ENCODE measurements around the gene EPX.

Gene EPX

DNA sequence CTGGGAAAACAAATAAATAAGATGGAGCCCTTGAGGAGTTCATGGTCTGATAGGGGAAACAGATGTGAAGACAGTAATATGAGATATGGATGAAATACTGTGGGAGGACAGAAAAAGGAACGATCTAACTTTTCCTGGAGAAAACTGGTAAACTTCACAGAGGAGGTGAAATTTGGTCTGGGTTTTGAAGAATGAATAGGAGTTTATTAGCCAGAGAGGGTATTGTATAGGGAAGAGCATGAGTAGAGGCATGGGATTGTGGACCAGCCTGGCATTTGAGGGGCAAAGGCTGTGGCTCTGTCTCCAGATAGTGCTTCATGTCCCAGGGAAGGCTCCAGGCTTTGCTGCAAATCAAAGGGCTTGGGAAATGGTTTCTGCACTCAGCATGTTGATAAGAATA, 47.5 kb downstream of the EPX start:
- Histone ChIP-seq H2AFZ (ENCODE audit: low read length) (no peak overlapping the region), H4K8ac (ENCODE audit: low read depth, low read length) (no peak overlapping the region), H3K23ac (ENCODE audit: low read depth, low read length, poor library complexity) (no peak overlapping the region), H3K79me1 (ENCODE audit: low read depth, low read length) (no peaks in the 10 kb centered on the region), H3K27me3 (ENCODE audit: control insufficient read depth in 3 of 3, insufficient read depth in 3 of 3, low read depth in 1 of 3, low read length in 3 of 3) (peaks cover 0 to 89% (median 0%) of the 10 kb centered on the region in 3 experiments), H3K18ac (ENCODE audit: low read length) (no peak overlapping the region), H3K9me3 (replicated peaks in 1 of 2; ENCODE audit: control insufficient read depth in 2 of 2, insufficient read depth in 1 of 2, low read depth in 1 of 2, low read length in 2 of 2) (no peaks in the 10 kb centered on the region), H3K9ac (ENCODE audit: low read depth, low read length, poor library complexity) (no peak overlapping the region), H2BK12ac (ENCODE audit: low read length) (no peak overlapping the region), H3K14ac (ENCODE audit: low read length) (no peak overlapping the region), H3K36me3 (replicated peaks in 1 of 2; ENCODE audit: control insufficient read depth in 2 of 2, insufficient read depth in 2 of 2, low read length in 2 of 2) (no peaks in the 10 kb centered on the region), H3K4me2 (ENCODE audit: insufficient read depth, low read length, poor library complexity, severe bottlenecking) (no peak overlapping the region), H2AK5ac (ENCODE audit: low read depth, low read length) (no peak overlapping the region), H2BK15ac (ENCODE audit: low read length) (no peak overlapping the region), H4K91ac (ENCODE audit: low read depth, low read length, poor library complexity) (no peak overlapping the region), H2BK5ac (ENCODE audit: low read length) (no peak overlapping the region), H3K4ac (ENCODE audit: low read length) (no peak overlapping the region), H3K27ac (replicated peaks; ENCODE audit: low read length) (no peak overlapping the region), H3K4me3 (ENCODE audit: low read length in 2 of 2) (no peak overlapping the region), H2BK120ac (ENCODE audit: low read depth, low read length) (no peak overlapping the region), H3K4me1 (ENCODE audit: control insufficient read depth in 2 of 2, insufficient read depth in 1 of 2, low read depth in 1 of 2, low read length in 2 of 2) (no peaks in the 10 kb centered on the region)
- DNase-seq (ENCODE audit: low spot score) = no peak
- no CpG with 5 or more reads among the region's 1 CpG for WGBS, 2 donors (ENCODE audit: extremely low coverage in 2 of 2, insufficient read length in 2 of 2, insufficient replicate concordance in 1 of 2)

DNA sequence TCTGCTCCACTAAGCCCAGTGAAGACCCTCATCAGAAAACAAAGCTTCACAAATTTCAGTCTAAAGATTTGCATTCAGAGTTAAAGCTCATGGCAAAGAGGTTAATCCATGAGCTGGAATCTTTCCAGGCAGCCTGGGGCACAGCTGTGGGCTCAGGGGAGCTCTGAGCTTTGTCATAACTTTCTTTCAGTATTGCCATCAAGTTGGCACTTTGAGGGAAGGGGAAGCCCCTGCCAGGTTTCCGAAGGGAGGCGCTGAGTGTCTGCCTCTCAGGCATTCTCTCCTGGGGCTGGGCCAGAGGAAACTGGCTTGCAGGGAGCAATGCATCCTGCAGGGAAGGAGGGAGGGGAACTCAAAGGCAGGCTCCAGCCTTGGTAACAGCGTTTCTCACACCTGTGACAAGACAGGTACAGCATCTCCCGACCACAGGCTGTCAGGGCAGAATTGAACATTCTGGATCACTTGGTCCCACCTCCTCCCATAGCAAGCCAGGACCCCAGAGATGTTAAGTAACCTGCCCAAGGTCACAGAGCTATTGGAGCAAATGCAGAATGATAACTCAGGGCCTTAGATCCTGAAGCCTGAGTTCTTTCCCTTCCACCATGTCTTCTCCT, 49.8 kb downstream of the EPX start:
- Histone ChIP-seq H2BK5ac (ENCODE audit: low read length) (no peak overlapping the region), H3K79me1 (ENCODE audit: low read depth, low read length) (no peaks in the 10 kb centered on the region), H3K36me3 (replicated peaks in 1 of 2; ENCODE audit: control insufficient read depth in 2 of 2, insufficient read depth in 2 of 2, low read length in 2 of 2) (no peaks in the 10 kb centered on the region), H2BK120ac (ENCODE audit: low read depth, low read length) (no peak overlapping the region), H3K14ac (ENCODE audit: low read length) (no peak overlapping the region), H2BK12ac (ENCODE audit: low read length) (no peak overlapping the region), H3K9me3 (replicated peaks in 1 of 2; ENCODE audit: control insufficient read depth in 2 of 2, insufficient read depth in 1 of 2, low read depth in 1 of 2, low read length in 2 of 2) (no peaks in the 10 kb centered on the region), H3K4ac (ENCODE audit: low read length) (no peak overlapping the region), H3K9ac (ENCODE audit: low read depth, low read length, poor library complexity) (no peak overlapping the region), H3K4me2 (ENCODE audit: insufficient read depth, low read length, poor library complexity, severe bottlenecking) (no peak overlapping the region), H2AK5ac (ENCODE audit: low read depth, low read length) (no peak overlapping the region), H3K23ac (ENCODE audit: low read depth, low read length, poor library complexity) (no peak overlapping the region), H3K27ac (replicated peaks; ENCODE audit: low read length) (no peak overlapping the region), H3K18ac (ENCODE audit: low read length) (no peak overlapping the region), H3K27me3 (ENCODE audit: control insufficient read depth in 3 of 3, insufficient read depth in 3 of 3, low read depth in 1 of 3, low read length in 3 of 3) (peaks cover 0 to 94% (median 5%) of the 10 kb centered on the region in 3 experiments), H3K4me3 (ENCODE audit: low read length in 2 of 2) (no peak overlapping the region), H2BK15ac (ENCODE audit: low read length) (no peak overlapping the region), H4K91ac (ENCODE audit: low read depth, low read length, poor library complexity) (no peak overlapping the region), H4K8ac (ENCODE audit: low read depth, low read length) (no peak overlapping the region), H3K4me1 (ENCODE audit: control insufficient read depth in 2 of 2, insufficient read depth in 1 of 2, low read depth in 1 of 2, low read length in 2 of 2) (no peaks in the 10 kb centered on the region), H2AFZ (ENCODE audit: low read length) (no peak overlapping the region)
- no CpG with 5 or more reads among the region's 4 CpGs for WGBS, 2 donors (ENCODE audit: extremely low coverage in 2 of 2, insufficient read length in 2 of 2, insufficient replicate concordance in 1 of 2)
- no peak for DNase-seq (ENCODE audit: low spot score)

DNA sequence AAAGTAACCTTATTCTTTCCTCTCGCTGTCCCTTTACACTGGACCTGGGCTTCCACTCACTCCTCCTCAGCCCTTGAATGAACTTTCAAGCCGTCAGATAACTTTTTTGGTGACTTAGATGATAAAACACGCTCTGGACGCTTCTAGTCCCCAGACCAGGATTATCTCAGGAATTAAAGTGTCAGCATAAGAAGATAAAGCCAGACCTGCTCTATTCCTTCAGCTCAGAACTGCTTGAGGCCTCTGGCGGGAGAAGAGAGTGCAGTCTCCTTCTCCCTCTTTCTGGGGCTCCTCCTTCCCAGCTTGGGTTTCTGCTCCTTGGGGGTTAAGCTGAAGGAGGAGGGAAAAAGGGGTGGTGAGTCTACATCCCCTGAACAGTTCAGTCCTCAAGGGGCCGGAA, 52.4 kb downstream of the EPX start:
- Histone ChIP-seq H2BK120ac (ENCODE audit: low read depth, low read length) (no peak overlapping the region), H3K27ac (replicated peaks; ENCODE audit: low read length) (no peak overlapping the region), H4K8ac (ENCODE audit: low read depth, low read length) (no peak overlapping the region), H2BK12ac (ENCODE audit: low read length) (no peak overlapping the region), H2AK5ac (ENCODE audit: low read depth, low read length) (no peak overlapping the region), H3K14ac (ENCODE audit: low read length) (no peak overlapping the region), H3K79me1 (ENCODE audit: low read depth, low read length) (no peaks in the 10 kb centered on the region), H4K91ac (ENCODE audit: low read depth, low read length, poor library complexity) (no peak overlapping the region), H3K4me3 (ENCODE audit: low read length in 2 of 2) (no peak overlapping the region), H2BK15ac (ENCODE audit: low read length) (no peak overlapping the region), H3K18ac (ENCODE audit: low read length) (no peak overlapping the region), H3K36me3 (replicated peaks in 1 of 2; ENCODE audit: control insufficient read depth in 2 of 2, insufficient read depth in 2 of 2, low read length in 2 of 2) (no peaks in the 10 kb centered on the region), H3K23ac (ENCODE audit: low read depth, low read length, poor library complexity) (no peak overlapping the region), H2BK5ac (ENCODE audit: low read length) (no peak overlapping the region), H2AFZ (ENCODE audit: low read length) (no peak overlapping the region), H3K9ac (ENCODE audit: low read depth, low read length, poor library complexity) (no peak overlapping the region), H3K4ac (ENCODE audit: low read length) (no peak overlapping the region), H3K4me1 (ENCODE audit: control insufficient read depth in 2 of 2, insufficient read depth in 1 of 2, low read depth in 1 of 2, low read length in 2 of 2) (peaks cover 1% of the 10 kb centered on the region in 2 donors), H3K9me3 (replicated peaks in 1 of 2; ENCODE audit: control insufficient read depth in 2 of 2, insufficient read depth in 1 of 2, low read depth in 1 of 2, low read length in 2 of 2) (peaks cover under 1 to 1% of the 10 kb centered on the region in 2 donors), H3K4me2 (ENCODE audit: insufficient read depth, low read length, poor library complexity, severe bottlenecking) (no peak overlapping the region), H3K27me3 (ENCODE audit: control insufficient read depth in 3 of 3, insufficient read depth in 3 of 3, low read depth in 1 of 3, low read length in 3 of 3) (peaks cover 5 to 94% (median 30%) of the 10 kb centered on the region in 3 experiments)
- no peak for DNase-seq (ENCODE audit: low spot score)
- WGBS, 2 donors (ENCODE audit: extremely low coverage in 2 of 2, insufficient read length in 2 of 2, insufficient replicate concordance in 1 of 2) = no CpG with 5 or more reads among the region's 6 CpGs

DNA sequence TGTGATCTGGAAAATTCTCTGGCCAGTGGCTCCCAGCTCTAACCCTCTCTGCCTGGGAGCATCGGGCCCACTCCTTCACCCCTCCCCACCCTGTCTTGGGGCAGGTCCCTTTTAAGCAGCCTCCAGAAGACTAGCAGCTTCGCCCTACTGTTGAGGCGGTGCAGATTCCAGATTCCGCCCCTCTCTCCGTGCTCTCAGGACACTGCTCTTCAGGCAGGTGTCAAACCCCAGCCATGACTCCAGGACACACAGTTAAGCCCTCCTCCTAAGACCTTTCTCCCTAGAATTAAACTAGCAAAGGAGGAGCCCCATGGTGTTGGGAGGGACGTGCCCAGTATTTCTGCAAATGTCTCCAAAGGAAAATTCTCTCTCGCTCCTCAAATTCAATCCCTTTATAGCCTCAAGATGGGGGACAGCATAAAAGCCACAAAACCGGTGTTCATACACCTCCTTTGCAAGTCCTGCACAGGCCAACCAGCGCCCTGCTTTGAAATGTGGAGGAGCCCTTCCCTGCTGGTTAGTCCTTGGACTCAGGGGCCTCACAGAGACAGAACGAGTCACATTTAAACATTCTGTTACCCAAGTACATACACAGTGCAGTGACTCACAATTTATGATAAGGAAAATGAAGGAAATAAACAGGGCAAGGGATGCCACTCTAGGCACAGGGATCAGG, 53.0 kb downstream of the EPX start:
- no peak overlapping the region for H3K4me3 ChIP-seq (ENCODE audit: low read length in 2 of 2)
- H4K8ac ChIP-seq (ENCODE audit: low read depth, low read length) = no peak overlapping the region
- WGBS, 2 donors (ENCODE audit: extremely low coverage in 2 of 2, insufficient read length in 2 of 2, insufficient replicate concordance in 1 of 2) = no CpG with 5 or more reads among the region's 10 CpGs
- no peak overlapping the region for H3K27ac ChIP-seq (replicated peaks; ENCODE audit: low read length)
- H2BK15ac ChIP-seq (ENCODE audit: low read length) = no peak overlapping the region
- H3K27me3 ChIP-seq (ENCODE audit: control insufficient read depth in 3 of 3, insufficient read depth in 3 of 3, low read depth in 1 of 3, low read length in 3 of 3) = peaks cover 8 to 94% (median 36%) of the 10 kb centered on the region in 3 experiments
- H3K4me2 ChIP-seq (ENCODE audit: insufficient read depth, low read length, poor library complexity, severe bottlenecking) = no peak overlapping the region
- H3K9me3 ChIP-seq (replicated peaks in 1 of 2; ENCODE audit: control insufficient read depth in 2 of 2, insufficient read depth in 1 of 2, low read depth in 1 of 2, low read length in 2 of 2) = peaks cover 5 to 7% of the 10 kb centered on the region in 2 donors
- no peak overlapping the region for H3K4ac ChIP-seq (ENCODE audit: low read length)
- no peak for DNase-seq (ENCODE audit: low spot score)
- no peaks in the 10 kb centered on the region for H3K79me1 ChIP-seq (ENCODE audit: low read depth, low read length)
- H3K23ac ChIP-seq (ENCODE audit: low read depth, low read length, poor library complexity) = no peak overlapping the region
- peak overlapping the region; percentile 53 for H3K9ac ChIP-seq (ENCODE audit: low read depth, low read length, poor library complexity)
- no peak overlapping the region for H3K14ac ChIP-seq (ENCODE audit: low read length)
- no peak overlapping the region for H2BK120ac ChIP-seq (ENCODE audit: low read depth, low read length)
- no peak overlapping the region for H4K91ac ChIP-seq (ENCODE audit: low read depth, low read length, poor library complexity)
- peaks cover 1% of the 10 kb centered on the region in 2 donors for H3K4me1 ChIP-seq (ENCODE audit: control insufficient read depth in 2 of 2, insufficient read depth in 1 of 2, low read depth in 1 of 2, low read length in 2 of 2)
- no peaks in the 10 kb centered on the region for H3K36me3 ChIP-seq (replicated peaks in 1 of 2; ENCODE audit: control insufficient read depth in 2 of 2, insufficient read depth in 2 of 2, low read length in 2 of 2)
- H2BK12ac ChIP-seq (ENCODE audit: low read length) = no peak overlapping the region
- H2BK5ac ChIP-seq (ENCODE audit: low read length) = no peak overlapping the region
- no peak overlapping the region for H3K18ac ChIP-seq (ENCODE audit: low read length)
- H2AK5ac ChIP-seq (ENCODE audit: low read depth, low read length) = no peak overlapping the region
- H2AFZ ChIP-seq (ENCODE audit: low read length) = no peak overlapping the region
